NCI-H524 (cell line): ENCODE measurements around the gene MFNG.
"Not testable (repeated sequence)": the region's sequence is repeated elsewhere in the genome, so short reads cannot be mapped to it uniquely, and the experiment has no call there.

Source experiments
- DNase-seq, 2 experiments: peaks; one replicate each; lab custom pipeline; 2025; lab: John Stamatoyannopoulos, UW

MFNG gene

DNA sequence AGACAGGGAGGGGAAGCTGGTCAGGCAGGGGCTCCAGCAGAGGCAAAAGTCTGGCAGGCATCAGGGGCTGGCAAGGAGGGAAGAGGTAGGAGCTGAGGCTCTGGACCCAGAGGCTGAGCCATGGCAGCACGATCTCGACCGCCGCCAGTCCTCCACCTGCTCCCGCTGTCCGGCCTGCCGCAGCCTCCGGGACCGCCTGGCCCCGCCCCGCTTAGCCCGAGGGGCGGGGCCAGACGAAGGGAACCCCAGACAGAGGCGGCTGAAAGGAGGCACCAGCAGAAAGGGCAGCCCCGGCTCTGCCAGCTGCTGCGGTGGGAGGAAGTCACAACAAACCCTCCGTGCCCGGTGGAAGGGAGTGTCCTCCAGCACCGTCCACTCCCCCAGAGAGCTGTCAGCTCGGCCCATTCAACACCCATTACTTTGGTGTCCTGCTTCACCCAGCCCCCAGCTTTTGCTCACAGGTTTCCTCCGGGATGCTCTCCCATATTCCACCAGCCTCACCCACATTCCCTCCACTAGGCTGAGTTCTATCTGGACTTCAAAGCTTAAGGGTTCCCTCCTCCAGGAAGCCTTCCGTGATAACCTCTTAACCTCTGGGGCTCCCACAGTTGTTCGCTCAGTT, at the start of gene MFNG:
TSS of gene MFNG (minus strand) at position 161 of the 622 bp plus-strand sequence. CDS start 207 bp downstream, outside the sequence.
- DNase-seq, result peak; percentile 29 to 80

DNA sequence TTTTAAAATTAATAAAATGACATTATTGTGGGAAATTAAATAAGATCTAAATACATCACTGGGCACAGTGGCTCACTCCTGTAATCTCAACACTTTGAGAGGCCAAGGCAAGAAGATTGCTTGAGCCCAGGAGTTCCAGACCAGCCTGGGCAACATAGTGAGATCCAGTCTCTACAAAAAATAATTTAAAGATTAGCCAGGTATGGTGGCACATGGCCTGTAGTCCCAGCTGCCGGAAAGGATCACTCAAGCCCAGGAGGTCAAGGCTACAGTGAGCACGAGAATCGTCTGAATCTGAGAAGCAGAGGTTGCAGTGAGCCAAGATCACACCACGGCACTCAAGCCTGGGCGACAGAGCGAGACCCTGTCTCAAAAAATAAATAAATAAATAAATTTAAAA, 49.0 kb upstream of the MFNG start:
- no peak for DNase-seq

GRCh38 chr22:37534445-37534844, 48.3 kb upstream of the MFNG start:
- DNase-seq, result peak; percentile 73 to 82

DNA sequence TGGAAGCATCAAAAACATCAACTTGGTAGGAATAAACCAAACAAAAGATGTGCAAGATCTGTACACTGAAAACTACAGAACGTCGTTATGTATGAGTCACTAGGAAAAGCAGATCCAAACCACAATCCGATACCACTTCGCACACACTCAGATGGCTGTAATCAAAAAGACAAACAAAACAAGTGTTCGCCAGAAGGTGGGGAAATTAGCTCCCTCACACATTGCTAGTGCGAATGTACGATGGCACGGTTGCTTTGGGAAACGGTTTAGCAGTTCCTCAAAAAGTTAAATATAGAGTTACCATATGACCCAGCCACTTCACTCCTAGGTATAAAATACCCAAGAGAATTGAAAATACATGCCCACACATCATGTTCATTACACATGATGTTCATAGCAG, 47.8 kb upstream of the MFNG start:
- DNase-seq, result peak; percentile 87 to 95

GRCh38 chr22:37529652-37530345, 43.6 kb upstream of the MFNG start:
- DNase-seq, result peak; percentile 34 to 72

DNA sequence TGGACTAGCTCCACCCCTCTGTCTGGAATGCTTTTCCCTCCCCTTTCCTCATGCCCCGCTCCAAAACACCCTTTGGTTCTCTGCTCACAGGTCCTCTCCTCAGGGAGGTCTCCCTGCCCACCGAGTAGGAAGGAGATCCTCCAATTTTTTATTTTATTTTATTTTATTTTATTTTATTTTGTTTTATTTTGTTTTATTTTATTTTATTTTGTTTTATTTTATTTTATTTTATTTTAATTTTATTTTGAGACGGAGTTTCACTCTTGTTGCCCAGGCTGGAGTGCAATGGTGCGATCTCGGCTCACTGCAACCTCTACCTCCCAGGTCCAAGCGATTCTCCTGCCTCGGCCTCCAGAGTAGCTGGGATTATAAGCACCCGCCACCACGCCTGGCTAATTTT, 41.8 kb upstream of the MFNG start:
- DNase-seq, result not testable (repeated sequence)

GRCh38 chr22:37527081-37527752, 41.0 kb upstream of the MFNG start:
- not testable (repeated sequence) for DNase-seq

DNA sequence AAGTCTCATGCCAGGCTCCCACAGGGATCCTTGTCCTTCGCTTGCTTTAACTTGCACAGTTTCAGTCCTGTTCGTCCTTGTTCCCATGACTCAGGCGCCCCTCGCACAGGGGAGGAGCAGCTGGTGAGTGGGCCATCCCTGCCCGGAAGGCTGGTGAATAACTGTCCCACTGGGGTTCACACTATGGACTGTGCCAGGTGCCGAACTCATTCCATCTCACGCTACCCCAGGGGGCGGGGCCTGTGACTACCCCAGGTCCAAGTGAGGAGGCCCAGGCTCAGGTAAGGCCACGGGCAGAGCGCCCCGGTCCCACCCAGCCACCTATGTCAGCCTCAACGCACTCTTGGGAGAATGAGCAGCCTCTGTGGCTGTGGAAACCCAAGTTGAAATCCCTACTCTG, 40.2 kb upstream of the MFNG start:
- no peak for DNase-seq

DNA sequence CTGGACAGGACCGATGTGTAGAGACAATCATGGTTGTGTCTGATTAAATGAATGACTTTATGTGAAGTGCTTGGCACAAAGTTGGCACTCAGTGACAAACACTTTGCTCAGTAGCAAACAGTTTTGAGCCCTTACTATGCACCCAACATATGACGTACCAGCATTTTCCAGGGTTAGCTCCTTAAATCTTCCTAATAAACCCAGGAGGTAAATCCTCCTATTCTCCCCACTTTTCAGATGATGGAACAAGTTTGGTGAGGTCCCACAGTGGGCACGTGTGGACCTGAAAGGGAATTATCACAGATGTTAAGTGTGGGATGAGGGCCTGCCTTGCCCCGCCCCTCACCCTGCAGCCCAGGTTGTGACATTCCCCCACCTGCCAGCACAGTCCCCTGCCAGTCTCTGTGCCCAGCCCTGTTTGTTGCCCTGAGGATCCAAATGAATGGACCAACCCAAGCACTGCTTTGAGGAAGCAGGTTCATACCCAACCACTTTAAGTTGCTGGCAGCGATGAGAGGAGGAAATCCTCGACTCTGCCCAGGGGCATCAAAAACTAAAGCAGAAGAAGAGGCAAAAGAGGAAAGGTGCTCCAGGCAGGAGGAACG, 39.7 kb upstream of the MFNG start:
- DNase-seq, result no peak

GRCh38 chr22:37525073-37525745, 39.0 kb upstream of the MFNG start:
- no peak for DNase-seq

GRCh38 chr22:37522482-37522881, 36.3 kb upstream of the MFNG start:
- DNase-seq, result no peak

GRCh38 chr22:37521236-37521739, 35.1 kb upstream of the MFNG start:
- DNase-seq, result no peak

DNA sequence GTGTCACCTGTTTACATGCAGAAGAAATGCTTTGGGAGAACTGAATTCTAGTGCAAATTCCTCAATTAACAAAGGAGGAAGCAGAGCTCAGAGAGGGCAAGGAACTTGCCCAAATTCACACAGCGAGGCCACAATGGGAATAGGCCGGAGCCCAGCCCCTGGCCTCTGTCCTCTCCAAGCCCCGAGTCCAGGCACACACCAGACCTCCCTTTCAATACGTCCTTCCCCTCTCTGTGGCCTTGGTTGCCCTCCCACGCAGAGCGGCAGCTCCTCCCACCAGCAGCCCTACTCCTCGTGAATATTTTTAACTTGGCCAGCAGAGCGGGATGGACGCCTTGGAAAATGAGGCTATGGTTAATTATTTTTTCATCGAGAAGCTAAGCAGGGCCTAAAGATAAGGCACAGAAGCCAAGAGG, 34.6 kb upstream of the MFNG start:
- DNase-seq, result no peak

GRCh38 chr22:37519268-37520195, 33.3 kb upstream of the MFNG start, which contains the start of gene CARD10:
CARD10 (minus strand) TSS chr22:37519415; CDS start chr22:37519200, 215 bp downstream.
- no peak for DNase-seq

- DNase-seq, result no peak
Observed at GRCh38 chr22:37518509-37519267, 32.5 kb upstream of the MFNG start.

- DNase-seq, result no peak
Observed at GRCh38 chr22:37517826-37518450, 31.8 kb upstream of the MFNG start.

GRCh38 chr22:37516456-37516855, 30.3 kb upstream of the MFNG start:
- no peak for DNase-seq

GRCh38 chr22:37515901-37516300, 29.7 kb upstream of the MFNG start:
- DNase-seq, result no peak

- peak in 1 of 2 experiments; percentile 36 for DNase-seq
Observed at GRCh38 chr22:37514526-37515051, 28.4 kb upstream of the MFNG start.
